Measurements from ENCODE around the gene E2F6. TPM values are rescaled to one million over a fixed set of nuclear protein-coding genes. Genes with fewer than 3 reads are reported as not detected.

Gene E2F6
- total and polyA plus RNA-seq, 9 of the 15 experiments (the other 6 are each of a cell fraction or from before 2014, with no cell fraction given) = 13.6 to 33.9 (median 26.1) TPM

DNA sequence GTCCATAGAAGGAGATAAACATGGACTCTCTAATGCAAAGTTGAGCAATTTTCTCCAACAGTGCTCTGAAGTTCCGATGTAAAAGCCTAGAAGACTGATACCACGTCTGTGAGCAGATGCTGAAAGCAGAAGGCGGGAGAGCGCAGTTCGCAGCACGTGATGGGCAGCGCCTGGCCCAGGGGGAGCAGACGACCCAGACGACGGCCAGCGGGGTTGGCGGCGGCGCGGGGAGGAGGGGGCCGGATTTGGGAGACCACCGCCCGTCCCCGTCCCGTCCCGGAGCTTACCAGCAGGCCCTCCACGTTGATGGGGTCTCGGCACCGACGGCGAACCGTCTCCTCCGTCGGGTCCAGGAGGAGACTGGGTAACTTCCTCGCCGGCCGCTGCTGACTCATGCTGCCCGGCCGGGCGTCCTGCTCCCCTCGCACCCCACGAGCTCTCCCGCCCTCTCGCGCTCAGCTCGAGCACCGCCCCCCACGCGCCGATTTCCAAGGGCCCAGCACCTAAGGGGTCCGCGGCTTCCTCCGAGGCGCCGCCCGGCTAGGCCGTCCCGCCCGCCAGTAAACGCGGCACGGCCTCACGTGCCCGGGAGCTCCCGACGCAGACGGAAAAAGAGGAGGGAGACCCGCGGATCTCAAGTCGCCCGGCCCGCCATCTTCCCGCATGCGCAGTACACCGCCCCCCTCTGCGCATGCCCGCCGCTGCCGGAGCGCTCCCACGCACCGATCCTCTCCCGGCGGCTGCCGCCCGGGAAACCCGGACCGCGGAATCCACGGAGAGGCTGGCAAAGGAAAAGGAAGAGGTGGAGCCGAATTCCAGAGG lies at the start of gene E2F6 (continued):
- TF ChIP-seq, protein P1, sequence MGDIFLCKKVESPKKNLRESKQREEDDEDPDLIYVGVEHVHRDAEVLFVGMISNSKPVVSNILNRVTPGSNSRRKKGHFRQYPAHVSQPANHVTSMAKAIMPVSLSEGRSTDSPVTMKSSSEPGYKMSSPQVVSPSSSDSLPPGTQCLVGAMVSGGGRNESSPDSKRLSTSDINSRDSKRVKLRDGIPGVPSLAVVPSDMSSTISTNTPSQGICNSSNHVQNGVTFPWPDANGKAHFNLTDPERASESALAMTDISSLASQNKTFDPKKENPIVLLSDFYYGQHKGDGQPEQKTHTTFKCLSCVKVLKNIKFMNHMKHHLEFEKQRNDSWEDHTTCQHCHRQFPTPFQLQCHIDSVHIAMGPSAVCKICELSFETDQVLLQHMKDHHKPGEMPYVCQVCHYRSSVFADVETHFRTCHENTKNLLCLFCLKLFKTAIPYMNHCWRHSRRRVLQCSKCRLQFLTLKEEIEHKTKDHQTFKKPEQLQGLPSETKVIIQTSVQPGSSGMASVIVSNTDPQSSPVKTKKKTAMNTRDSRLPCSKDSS (IDR thresholded peaks at IDR 0.05; ENCODE audit: low read depth, partially characterized antibody) = no peak
- TF ChIP-seq ZNF146 (CRISPR knock-in tag; IDR thresholded peaks at IDR 0.05; ENCODE audit: unreplicated experiment) = no peak
- TF ChIP-seq CHD4 (IDR thresholded peaks at IDR 0.05; ENCODE audit: insufficient read depth, insufficient replicate concordance, low read depth, low read length, poor library complexity, severe bottlenecking) = no peak
- TF ChIP-seq, protein P2, sequence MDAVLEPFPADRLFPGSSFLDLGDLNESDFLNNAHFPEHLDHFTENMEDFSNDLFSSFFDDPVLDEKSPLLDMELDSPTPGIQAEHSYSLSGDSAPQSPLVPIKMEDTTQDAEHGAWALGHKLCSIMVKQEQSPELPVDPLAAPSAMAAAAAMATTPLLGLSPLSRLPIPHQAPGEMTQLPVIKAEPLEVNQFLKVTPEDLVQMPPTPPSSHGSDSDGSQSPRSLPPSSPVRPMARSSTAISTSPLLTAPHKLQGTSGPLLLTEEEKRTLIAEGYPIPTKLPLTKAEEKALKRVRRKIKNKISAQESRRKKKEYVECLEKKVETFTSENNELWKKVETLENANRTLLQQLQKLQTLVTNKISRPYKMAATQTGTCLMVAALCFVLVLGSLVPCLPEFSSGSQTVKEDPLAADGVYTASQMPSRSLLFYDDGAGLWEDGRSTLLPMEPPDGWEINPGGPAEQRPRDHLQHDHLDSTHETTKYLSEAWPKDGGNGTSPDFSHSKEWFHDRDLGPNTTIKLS (IDR thresholded peaks at IDR 0.05; ENCODE audit: borderline replicate concordance, low read depth) = peak; percentile 89; the same call in 1 of the 2 replicates
- TF ChIP-seq, protein P3, sequence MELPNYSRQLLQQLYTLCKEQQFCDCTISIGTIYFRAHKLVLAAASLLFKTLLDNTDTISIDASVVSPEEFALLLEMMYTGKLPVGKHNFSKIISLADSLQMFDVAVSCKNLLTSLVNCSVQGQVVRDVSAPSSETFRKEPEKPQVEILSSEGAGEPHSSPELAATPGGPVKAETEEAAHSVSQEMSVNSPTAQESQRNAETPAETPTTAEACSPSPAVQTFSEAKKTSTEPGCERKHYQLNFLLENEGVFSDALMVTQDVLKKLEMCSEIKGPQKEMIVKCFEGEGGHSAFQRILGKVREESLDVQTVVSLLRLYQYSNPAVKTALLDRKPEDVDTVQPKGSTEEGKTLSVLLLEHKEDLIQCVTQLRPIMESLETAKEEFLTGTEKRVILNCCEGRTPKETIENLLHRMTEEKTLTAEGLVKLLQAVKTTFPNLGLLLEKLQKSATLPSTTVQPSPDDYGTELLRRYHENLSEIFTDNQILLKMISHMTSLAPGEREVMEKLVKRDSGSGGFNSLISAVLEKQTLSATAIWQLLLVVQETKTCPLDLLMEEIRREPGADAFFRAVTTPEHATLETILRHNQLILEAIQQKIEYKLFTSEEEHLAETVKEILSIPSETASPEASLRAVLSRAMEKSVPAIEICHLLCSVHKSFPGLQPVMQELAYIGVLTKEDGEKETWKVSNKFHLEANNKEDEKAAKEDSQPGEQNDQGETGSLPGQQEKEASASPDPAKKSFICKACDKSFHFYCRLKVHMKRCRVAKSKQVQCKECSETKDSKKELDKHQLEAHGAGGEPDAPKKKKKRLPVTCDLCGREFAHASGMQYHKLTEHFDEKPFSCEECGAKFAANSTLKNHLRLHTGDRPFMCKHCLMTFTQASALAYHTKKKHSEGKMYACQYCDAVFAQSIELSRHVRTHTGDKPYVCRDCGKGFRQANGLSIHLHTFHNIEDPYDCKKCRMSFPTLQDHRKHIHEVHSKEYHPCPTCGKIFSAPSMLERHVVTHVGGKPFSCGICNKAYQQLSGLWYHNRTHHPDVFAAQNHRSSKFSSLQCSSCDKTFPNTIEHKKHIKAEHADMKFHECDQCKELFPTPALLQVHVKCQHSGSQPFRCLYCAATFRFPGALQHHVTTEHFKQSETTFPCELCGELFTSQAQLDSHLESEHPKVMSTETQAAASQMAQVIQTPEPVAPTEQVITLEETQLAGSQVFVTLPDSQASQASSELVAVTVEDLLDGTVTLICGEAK (IDR thresholded peaks at IDR 0.05) = peak; percentile 69; the same call in 1 of the 2 replicates
- TF ChIP-seq, protein P3 (CRISPR knock-in tag; IDR thresholded peaks at IDR 0.05) = peak; percentile 72; the same call in 1 of the 2 replicates
- TF ChIP-seq TAL1 (IDR thresholded peaks at IDR 0.05) = no peak
- TF ChIP-seq ZNF707 (CRISPR knock-in tag; conservative IDR thresholded peaks at IDR 0.05) = no peak
- TF ChIP-seq RBBP5 (IDR thresholded peaks at IDR 0.05; ENCODE audit: borderline replicate concordance, insufficient read depth, low read length, poor library complexity, severe bottlenecking) = peak; percentile 93
- no peak for TF ChIP-seq ELF1 (tag; IDR thresholded peaks at IDR 0.05)
- TF ChIP-seq TSC22D4 (tag; IDR thresholded peaks at IDR 0.05) = no peak
- no peak for TF ChIP-seq SRSF3 (IDR thresholded peaks at IDR 0.05; ENCODE audit: insufficient read depth, low read length)
- TF ChIP-seq SAFB2 (IDR thresholded peaks at IDR 0.05; ENCODE audit: borderline replicate concordance, low read depth, low read length, severe bottlenecking) = no peak

Data from K562 (cell line).